A673 (cell line): Measurements from ENCODE around the gene SLC25A11.
"Not testable (repeated sequence)": the region's sequence is repeated elsewhere in the genome, so short reads cannot be mapped to it uniquely, and the experiment has no call there.

Source experiments
- CTCF ChIP-seq: fragments of 300-800, 200-600 bp; sonication (generic); conservative IDR thresholded peaks from 2 replicates; pipeline ENCODE4 v1.5.1; 2017; ENCODE audit warnings: low read depth, mild to moderate bottlenecking, antibody characterized with exemption, low read length, moderate library complexity, mixed read lengths
- EZH2 ChIP-seq: fragments of 200-600 bp; sonication (generic); IDR thresholded peaks from 2 replicates; pipeline ENCODE4 v1.6.1; 2017; ENCODE audit warnings: borderline replicate concordance, low read depth, mild to moderate bottlenecking, mixed read lengths, antibody characterized with exemption, low read length; ENCODE audit not compliant: poor library complexity, severe bottlenecking

- TF ChIP-seq CTCF, EZH2: not testable (repeated sequence)
These were observed 13.1 kb downstream of the SLC25A11 start for GRCh38 chr17:4926577-4927335.
